Keratinocyte (primary cell): ENCODE measurements around the gene SYNPO2L. TPM values are rescaled to one million over a fixed set of nuclear protein-coding genes. Genes with fewer than 3 reads are reported as not detected.

Source experiments
- DNase-seq: peaks from one replicate; pipeline ENCODE4 v3.0.0-alpha.2; 2011; ENCODE audit warnings: low read depth, missing footprints, low spot score
- FAIRE-seq: peaks from 2 replicates; lab custom pipeline; 2011; peaks lifted over from hg19 to GRCh38; lab: Jason Lieb, UNC
- H2AFZ ChIP-seq: 2 replicates; pipeline ENCODE4 v1.6.0; 2012; ENCODE audit warnings: low read length, control low read depth, inconsistent platforms; ENCODE audit not compliant: control insufficient read depth
- H3K27ac ChIP-seq: 2 replicates; pipeline ENCODE4 v1.5.1; 2011; ENCODE audit warnings: low read length; ENCODE audit not compliant: control insufficient read depth, insufficient read depth
- H3K27me3 ChIP-seq: 3 replicates; pipeline ENCODE4 v1.6.0; 2011; ENCODE audit warnings: low read length; ENCODE audit not compliant: control insufficient read depth, insufficient read depth; ENCODE audit errors: extremely low read depth
- H3K36me3 ChIP-seq, 2 experiments: 2 replicates in 1 of 2; 3 replicates in 1 of 2; pipeline ENCODE4 v1.5.1; 2011; ENCODE audit warnings: low read length in 2 of 2, mild to moderate bottlenecking in 1 of 2; ENCODE audit not compliant: control insufficient read depth in 2 of 2, insufficient read depth in 2 of 2; ENCODE audit errors: extremely low read depth in 1 of 2
- H3K4me1 ChIP-seq: 3 replicates; pipeline ENCODE4 v1.5.1; 2011; ENCODE audit warnings: low read length; ENCODE audit not compliant: control insufficient read depth, insufficient read depth; ENCODE audit errors: extremely low read depth
- H3K4me2 ChIP-seq: 3 replicates; pipeline ENCODE4 v1.6.0; 2011; ENCODE audit warnings: low read depth, low read length; ENCODE audit not compliant: control insufficient read depth, insufficient read depth; ENCODE audit errors: extremely low read depth
- H3K4me3 ChIP-seq, 3 experiments: fragments of 200-600 bp in 1 of 3; sonication (generic) in 1 of 3; 2 replicates in 2 of 3; 3 replicates in 1 of 3; pipeline ENCODE4 v1.5.1; 2011 to 2016; ENCODE audit warnings: low read length in 3 of 3, mild to moderate bottlenecking in 3 of 3, control low read depth in 2 of 3, inconsistent platforms in 1 of 3, low read depth in 1 of 3, mixed read lengths in 1 of 3, mixed run types in 1 of 3, moderate library complexity in 1 of 3; ENCODE audit not compliant: control insufficient read depth in 2 of 3, insufficient read depth in 2 of 3; ENCODE audit errors: extremely low read depth in 1 of 3
- H3K79me2 ChIP-seq: 2 replicates; pipeline ENCODE4 v1.6.0; 2012; ENCODE audit warnings: low read length; ENCODE audit not compliant: control insufficient read depth, insufficient read depth
- H3K9ac ChIP-seq: 3 replicates; pipeline ENCODE4 v1.6.0; 2011; ENCODE audit warnings: low read length; ENCODE audit not compliant: control insufficient read depth, insufficient read depth; ENCODE audit errors: extremely low read depth
- H3K9me1 ChIP-seq: 3 replicates; pipeline ENCODE4 v1.6.0; 2011; ENCODE audit warnings: low read length; ENCODE audit not compliant: control insufficient read depth, insufficient read depth; ENCODE audit errors: extremely low read depth
- H3K9me3 ChIP-seq: 2 replicates; pipeline ENCODE4 v1.5.1; 2012; ENCODE audit warnings: low read depth, low read length; ENCODE audit not compliant: control insufficient read depth
- H4K20me1 ChIP-seq: 3 replicates; pipeline ENCODE4 v1.6.0; 2011; ENCODE audit warnings: low read length; ENCODE audit not compliant: control insufficient read depth, insufficient read depth; ENCODE audit errors: extremely low read depth
- CTCF ChIP-seq, 3 experiments: IDR thresholded peaks in 1 of 3; conservative IDR thresholded peaks in 1 of 3; optimal IDR thresholded peaks in 1 of 3; 2 replicates in 2 of 3; 3 replicates in 1 of 3; pipeline versions ENCODE3 to v1.5.1; 2011; ENCODE audit warnings: low read length in 3 of 3, mild to moderate bottlenecking in 3 of 3, moderate library complexity in 2 of 3, control low read depth in 1 of 3, inconsistent platforms in 1 of 3; ENCODE audit not compliant: insufficient read depth in 2 of 3; ENCODE audit errors: extremely low read depth in 1 of 3
- EZH2 ChIP-seq: IDR thresholded peaks from one replicate; pipeline ENCODE4 v1.6.1; 2012; ENCODE audit warnings: inconsistent platforms, mild to moderate bottlenecking, low read length, moderate library complexity
- dilution Hi-C: fragments of 300-500 bp; cut with MboI; formaldehyde crosslinking; loops from one replicate; pipeline ENCODE4 v1.7.0; 2020; ENCODE audit warnings: low sequenced_read_pairs; ENCODE audit not compliant: extremely low pct_ligation_motif_present
- polyA plus RNA-seq, 5 experiments: library from polyadenylated mRNA; depleted of rRNA in 3 of 5; stranded (reverse) in 3 of 5; stranded (forward) in 1 of 5; unstranded in 1 of 5; fragments of >200 nt; gene quantifications; 1 replicate in 1 of 5; 2 replicates in 3 of 5; 3 replicates in 1 of 5; pipeline versions ENCODE4 v1.2.1 to v1.2.3, GENCODE V29; 2011 to 2012; ENCODE audit warnings: missing spikeins in 2 of 5, low read depth in 1 of 5, low replicate concordance in 1 of 5

SYNPO2L gene
- polyA plus RNA-seq, 1 donor (not counting 4 experiments of a cell fraction or from before 2014, with no cell fraction given) = not detected

- H3K9ac ChIP-seq = no peak overlapping the region
- no peak overlapping the region for H3K4me2 ChIP-seq
- peaks cover 5% of the 10 kb centered on the region for H3K79me2 ChIP-seq
- H4K20me1 ChIP-seq = no peaks in the 10 kb centered on the region
- H3K4me3 ChIP-seq = no peak overlapping the region
- no peaks in the 10 kb centered on the region for H3K36me3 ChIP-seq
- H3K27me3 ChIP-seq = no peaks in the 10 kb centered on the region
- no peaks in the 10 kb centered on the region for H3K9me1 ChIP-seq
- no peak for TF ChIP-seq EZH2
- no peak for TF ChIP-seq CTCF (optimal IDR thresholded peaks at IDR 0.05 in 1 of 3, IDR thresholded peaks at IDR 0.05 in 1 of 3, conservative IDR thresholded peaks at IDR 0.05 in 1 of 3; ENCODE audit: extremely low read depth in 1 of 3, insufficient read depth in 2 of 3, low read length in 3 of 3)
- dilution Hi-C loops = loop anchor here (10.0 kb wide), 1 partner anchor 94 kb away; no protein-coding TSS in a partner anchor
- no peak for FAIRE-seq
- no peak for DNase-seq
- H2AFZ ChIP-seq = no peak overlapping the region
- no peak overlapping the region for H3K27ac ChIP-seq
- H3K4me1 ChIP-seq = peaks cover 3% of the 10 kb centered on the region
- no peaks in the 10 kb centered on the region for H3K9me3 ChIP-seq
Measured at GRCh38 chr10:73629165-73629564, 26.7 kb downstream of the SYNPO2L start.

DNA sequence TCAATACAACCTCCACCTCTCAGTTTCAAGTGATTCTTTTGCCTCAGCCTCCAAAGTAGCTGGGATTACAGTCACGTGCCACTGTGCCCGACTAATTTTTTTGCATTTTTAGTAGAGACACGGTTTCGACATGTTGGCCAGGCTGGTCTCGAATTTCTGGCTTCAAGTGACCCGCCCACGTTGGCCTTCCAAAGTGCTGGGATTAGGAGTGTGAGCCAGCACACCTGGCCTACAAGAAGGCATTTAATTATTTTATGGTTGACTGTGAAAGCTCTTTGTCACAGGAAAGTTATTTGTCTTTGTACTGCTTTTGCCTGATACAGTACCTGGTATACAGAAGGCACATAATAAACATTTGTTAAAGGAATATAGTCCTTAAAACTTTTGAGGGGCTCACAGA lies 27.4 kb downstream of the SYNPO2L start:
- no peaks in the 10 kb centered on the region for H3K36me3 ChIP-seq
- DNase-seq (no peak), FAIRE-seq (no peak)
- H3K4me1 ChIP-seq = peaks cover 3% of the 10 kb centered on the region
- dilution Hi-C loops = loop anchor here (10.0 kb wide), 1 partner anchor 94 kb away; no protein-coding TSS in a partner anchor
- H3K27ac ChIP-seq = no peak overlapping the region
- no peaks in the 10 kb centered on the region for H3K27me3 ChIP-seq
- no peaks in the 10 kb centered on the region for H3K9me3 ChIP-seq
- H3K9me1 ChIP-seq = no peaks in the 10 kb centered on the region
- H3K4me3 ChIP-seq = no peak overlapping the region
- H3K4me2 ChIP-seq = no peak overlapping the region
- TF ChIP-seq CTCF (optimal IDR thresholded peaks at IDR 0.05 in 1 of 3, IDR thresholded peaks at IDR 0.05 in 1 of 3, conservative IDR thresholded peaks at IDR 0.05 in 1 of 3; ENCODE audit: extremely low read depth in 1 of 3, insufficient read depth in 2 of 3, low read length in 3 of 3) = no peak
- no peak for TF ChIP-seq EZH2
- H3K79me2 ChIP-seq = peaks cover 5% of the 10 kb centered on the region
- H2AFZ ChIP-seq = no peak overlapping the region
- no peak overlapping the region for H3K9ac ChIP-seq
- no peaks in the 10 kb centered on the region for H4K20me1 ChIP-seq
